Measurements from ENCODE around the gene ZNF709.
"Not testable (repeated sequence)": the region's sequence is repeated elsewhere in the genome, so short reads cannot be mapped to it uniquely, and the experiment has no call there.

GRCh38 chr19:12430726-12431299 lies 53.8 kb downstream of the ZNF709 start:
- TF ChIP-seq POLR2AphosphoS5, CTCF, EP300, POLR2A (IDR thresholded peaks at IDR 0.05): not testable (repeated sequence)

All from gastroesophageal sphincter (tissue), 3 donors.